ENCODE measurements around the gene IGSF21.

IGSF21 gene

GRCh38 chr1:18305182-18305795 lies 197.7 kb downstream of the IGSF21 start:
- DNase-seq: no peak

GRCh38 chr1:18307329-18307898 lies 199.8 kb downstream of the IGSF21 start:
- DNase-seq: no peak

- DNase-seq: no peak
Observed at GRCh38 chr1:18309552-18310155, 202.1 kb downstream of the IGSF21 start.

- no peak for DNase-seq
Observed at GRCh38 chr1:18312961-18313360, 205.4 kb downstream of the IGSF21 start.

GRCh38 chr1:18313523-18313922 lies 205.9 kb downstream of the IGSF21 start:
- DNase-seq: no peak

- DNase-seq: no peak
Observed at GRCh38 chr1:18314399-18314798, 206.8 kb downstream of the IGSF21 start.

- no peak for DNase-seq
Observed at GRCh38 chr1:18315449-18315848, 207.9 kb downstream of the IGSF21 start.

GRCh38 chr1:18316764-18317163 lies 209.2 kb downstream of the IGSF21 start:
- no peak for DNase-seq

GRCh38 chr1:18319099-18319498 lies 211.5 kb downstream of the IGSF21 start:
- DNase-seq: no peak

- DNase-seq: no peak
Observed at GRCh38 chr1:18320051-18320450, 212.5 kb downstream of the IGSF21 start.

- no peak for DNase-seq
Observed at GRCh38 chr1:18322368-18323032, 214.9 kb downstream of the IGSF21 start.

GRCh38 chr1:18323259-18323658 lies 215.7 kb downstream of the IGSF21 start:
- DNase-seq: no peak

- no peak for DNase-seq
Observed at GRCh38 chr1:18324246-18324645, 216.6 kb downstream of the IGSF21 start.

GRCh38 chr1:18325136-18325535 lies 217.5 kb downstream of the IGSF21 start:
- no peak for DNase-seq

GRCh38 chr1:18326211-18326897 lies 218.8 kb downstream of the IGSF21 start:
- no peak for DNase-seq

- no peak for DNase-seq
Observed at GRCh38 chr1:18327650-18328049, 220.1 kb downstream of the IGSF21 start.

- DNase-seq: no peak
Observed at GRCh38 chr1:18328803-18329202, 221.2 kb downstream of the IGSF21 start.

GRCh38 chr1:18329469-18330253 lies 222.1 kb downstream of the IGSF21 start:
- no peak for DNase-seq

- no peak for DNase-seq
Observed at GRCh38 chr1:18332576-18332975, 225.0 kb downstream of the IGSF21 start.

GRCh38 chr1:18333220-18333619 lies 225.6 kb downstream of the IGSF21 start:
- DNase-seq: no peak

- DNase-seq: no peak
Observed at GRCh38 chr1:18336801-18337200, 229.2 kb downstream of the IGSF21 start.

- no peak for DNase-seq
Observed at GRCh38 chr1:18337757-18338156, 230.2 kb downstream of the IGSF21 start.

GRCh38 chr1:18339161-18339560 lies 231.6 kb downstream of the IGSF21 start:
- DNase-seq: no peak

All from COR-L47 (cell line).